ELF-1 (cell line): ENCODE results near the gene PHKG2.
"Not testable (repeated sequence)": the region's sequence is repeated elsewhere in the genome, so short reads cannot be mapped to it uniquely, and the experiment has no call there.

Source experiments
- DNase-seq: peaks from one replicate; pipeline ENCODE4 v3.0.0-alpha.2; 2016; ENCODE audit warnings: low read depth, low spot score

The PHKG2 gene

GRCh38 chr16:30747799-30748633, at the start of gene PHKG2:
Gene PHKG2 (plus strand): TSS chr16:30748425. CDS start chr16:30748821, 396 bp downstream.
- DNase-seq: peak; percentile 100

- DNase-seq: peak; percentile 91
Observed at GRCh38 chr16:30698816-30699614, 49.2 kb upstream of the PHKG2 start, which contains the start of gene SRCAP. Gene SRCAP (plus strand): TSS chr16:30699171. CDS start chr16:30700825, 1,654 bp downstream.

GRCh38 chr16:30699615-30700099, 48.6 kb upstream of the PHKG2 start:
- DNase-seq: no peak

GRCh38 chr16:30700491-30700890, 47.7 kb upstream of the PHKG2 start:
- peak; percentile 71 for DNase-seq

- no peak for DNase-seq
Observed at GRCh38 chr16:30700971-30701370, 47.3 kb upstream of the PHKG2 start.

GRCh38 chr16:30703071-30703470, 45.2 kb upstream of the PHKG2 start:
- DNase-seq: not testable (repeated sequence)

- DNase-seq: no peak
Observed at GRCh38 chr16:30703971-30704370, 44.3 kb upstream of the PHKG2 start.

- no peak for DNase-seq
Observed at GRCh38 chr16:30706046-30706445, 42.2 kb upstream of the PHKG2 start.

GRCh38 chr16:30710971-30711370, 37.3 kb upstream of the PHKG2 start:
- no peak for DNase-seq

- no peak for DNase-seq
Observed at GRCh38 chr16:30711712-30712111, 36.5 kb upstream of the PHKG2 start.

GRCh38 chr16:30715750-30716445, 32.3 kb upstream of the PHKG2 start:
- DNase-seq: no peak

- no peak for DNase-seq
Observed at GRCh38 chr16:30720086-30720485, 28.1 kb upstream of the PHKG2 start.

- DNase-seq: no peak
Observed at GRCh38 chr16:30720694-30721093, 27.5 kb upstream of the PHKG2 start.

GRCh38 chr16:30721167-30721566, 27.1 kb upstream of the PHKG2 start:
- DNase-seq: no peak

- DNase-seq: no peak
Observed at GRCh38 chr16:30721606-30722005, 26.6 kb upstream of the PHKG2 start.

GRCh38 chr16:30722443-30722842, 25.8 kb upstream of the PHKG2 start:
- DNase-seq: no peak

- DNase-seq: no peak
Observed at GRCh38 chr16:30722916-30723315, 25.3 kb upstream of the PHKG2 start.

GRCh38 chr16:30723725-30724355, 24.4 kb upstream of the PHKG2 start:
- no peak for DNase-seq

GRCh38 chr16:30724641-30725417, 23.4 kb upstream of the PHKG2 start:
- DNase-seq: no peak

GRCh38 chr16:30725418-30725792, 22.8 kb upstream of the PHKG2 start:
- DNase-seq: no peak

- DNase-seq: no peak
Observed at GRCh38 chr16:30728321-30728720, 19.9 kb upstream of the PHKG2 start.
